Cardiac septum (tissue), 1 donor: Measurements from ENCODE around the gene AAK1. TPM values are rescaled to one million over a fixed set of nuclear protein-coding genes. Genes with fewer than 3 reads are reported as not detected.
"Not testable (repeated sequence)": the region's sequence is repeated elsewhere in the genome, so short reads cannot be mapped to it uniquely, and the experiment has no call there.

Source experiments
- DNase-seq: peaks from one replicate; pipeline ENCODE4 v3.0.0-alpha.2; 2020; ENCODE audit warnings: low spot score
- intact Hi-C: fragments of 100-400 bp; cut with DNase I; formaldehyde crosslinking; loops from one replicate; pipeline ENCODE4 v1.14.0; 2022
- total RNA-seq: library from RNA; stranded (reverse); fragmentation: NEBNext Ultra II Directional; extraction: Animal tissue kit (Norgen Biotek cat#: 25700); gene quantifications from one replicate; pipeline ENCODE4 v1.2.1, GENCODE V29; 2021
- donor health status: DM: no; HTN: no; CAD: no.

Gene AAK1
- total RNA-seq, 1 donor from 2014 or later, result 124 TPM

DNA sequence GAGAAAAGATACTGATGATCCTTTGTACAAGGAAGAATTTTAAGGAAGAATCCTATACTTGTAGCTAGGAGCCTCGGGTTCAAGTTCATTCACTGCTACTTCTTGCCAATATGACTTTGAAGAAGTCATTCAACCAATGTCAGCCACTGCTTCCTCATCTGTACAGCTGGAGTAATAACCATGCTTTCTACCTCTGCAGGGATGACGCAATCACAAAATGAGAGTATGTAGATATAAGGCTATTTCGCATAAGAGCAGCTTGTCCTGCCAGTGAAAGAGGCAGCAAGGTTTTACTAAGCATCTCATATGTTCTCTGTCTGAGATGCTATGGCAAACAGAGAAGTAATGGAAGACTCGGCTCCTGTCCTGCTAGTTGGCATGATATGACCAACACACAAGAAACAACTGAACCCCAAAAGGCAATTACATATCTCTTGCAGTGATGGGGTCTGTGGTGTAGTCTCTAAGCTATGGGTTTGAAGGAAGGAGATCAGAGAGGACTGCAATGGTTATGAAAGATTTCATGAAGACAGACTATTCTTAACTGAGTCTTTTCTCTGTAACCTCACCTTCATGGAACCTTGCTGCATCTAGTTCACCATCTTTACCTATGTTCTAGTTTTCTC, 9.2 kb downstream of the AAK1 start:
- intact Hi-C loops, result no loop called here
- no peak for DNase-seq

GRCh38 chr2:69631402-69631801, 12.1 kb downstream of the AAK1 start:
- no peak for DNase-seq
- intact Hi-C loops, result no loop called here

DNA sequence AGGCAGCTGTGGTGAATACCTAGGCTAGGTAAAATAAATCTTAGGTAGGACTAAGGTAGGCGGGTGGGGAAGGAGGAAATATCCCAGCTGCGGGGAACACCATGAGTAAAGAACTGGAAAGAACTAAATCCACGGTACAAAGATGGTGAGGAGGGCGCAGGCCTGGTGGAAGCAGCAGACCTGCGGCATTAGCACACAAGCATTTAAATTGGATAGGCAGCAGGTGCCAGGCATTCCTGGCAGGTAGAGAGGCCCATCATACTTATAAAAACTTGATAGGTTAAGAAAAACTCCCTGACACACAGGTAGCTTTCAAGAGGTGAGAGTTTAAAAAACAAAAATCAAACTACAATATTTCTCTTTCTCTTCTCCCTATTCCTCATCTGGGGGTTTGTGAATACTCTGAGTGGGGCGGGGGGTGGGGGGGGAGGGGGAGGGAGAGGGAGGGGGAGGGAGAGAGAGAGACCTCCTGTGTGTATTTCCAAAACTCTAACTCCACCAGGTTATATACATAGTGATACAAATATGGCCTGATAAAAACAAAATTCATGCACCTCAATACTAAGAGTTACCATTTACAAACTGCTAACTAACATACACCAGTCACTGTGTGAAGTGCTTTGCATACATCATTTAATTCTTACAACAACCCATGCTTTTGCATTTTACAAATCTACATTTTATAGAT, 13.5 kb downstream of the AAK1 start:
- intact Hi-C loops, result no loop called here
- no peak for DNase-seq

DNA sequence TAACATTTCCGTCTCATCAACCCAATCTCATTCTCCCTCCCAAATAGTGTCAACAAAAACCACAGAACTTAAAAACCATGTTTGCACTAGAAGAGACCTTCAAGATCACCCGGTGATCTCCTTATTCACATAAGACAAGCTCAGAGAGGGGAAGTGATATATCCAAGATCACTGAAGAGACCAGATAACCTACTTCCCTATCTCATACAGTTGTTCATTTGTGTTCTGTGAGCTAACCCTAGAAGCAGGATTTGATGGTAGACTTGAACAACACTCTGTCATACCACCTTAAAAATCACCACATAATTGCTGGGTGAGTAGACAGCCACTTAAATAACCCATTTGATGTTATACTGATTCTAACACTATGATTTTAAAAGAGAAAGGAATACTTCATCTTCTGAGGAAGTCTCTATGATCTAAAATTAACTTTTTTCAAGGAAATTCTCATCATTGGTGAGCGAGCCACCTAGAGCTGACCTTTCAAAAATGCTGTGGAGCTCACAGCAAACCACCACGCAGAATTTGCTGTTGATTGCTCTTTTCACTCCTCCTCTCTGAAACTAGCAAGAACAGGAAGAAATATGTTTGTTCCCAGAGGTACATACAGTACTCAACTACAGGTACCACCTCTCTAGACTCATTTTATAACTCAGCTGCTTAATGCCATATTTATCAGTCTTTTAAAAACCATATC, 15.1 kb downstream of the AAK1 start:
- intact Hi-C loops, result no loop called here
- DNase-seq, result no peak

GRCh38 chr2:69625078-69625795, 18.3 kb downstream of the AAK1 start:
- no peak for DNase-seq
- intact Hi-C loops, result no loop called here

DNA sequence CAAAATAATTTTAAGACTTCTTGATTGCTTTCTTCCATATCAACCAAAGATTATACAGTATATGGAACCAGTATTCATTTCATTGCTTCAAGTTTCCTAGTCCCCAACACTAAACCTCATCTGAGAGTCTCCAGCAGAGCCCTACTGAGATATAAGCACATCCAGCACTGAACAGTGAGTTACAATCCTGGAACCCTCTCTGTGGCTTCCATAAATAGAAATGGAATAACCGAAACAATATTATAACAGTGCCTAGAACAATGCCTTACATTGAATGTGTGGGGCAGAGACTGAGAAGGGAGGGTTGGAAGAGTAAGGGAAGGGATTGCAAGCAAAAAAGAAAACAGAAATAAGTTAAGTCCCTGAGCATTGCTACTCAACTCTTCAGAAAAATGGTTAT, 18.9 kb downstream of the AAK1 start:
- intact Hi-C loops, result no loop called here

GRCh38 chr2:69624131-69624530, 19.4 kb downstream of the AAK1 start:
- intact Hi-C loops, result no loop called here
- DNase-seq, result no peak

More for the DNA sequence above, 18.9 kb downstream of the AAK1 start:
- DNase-seq, result no peak

DNA sequence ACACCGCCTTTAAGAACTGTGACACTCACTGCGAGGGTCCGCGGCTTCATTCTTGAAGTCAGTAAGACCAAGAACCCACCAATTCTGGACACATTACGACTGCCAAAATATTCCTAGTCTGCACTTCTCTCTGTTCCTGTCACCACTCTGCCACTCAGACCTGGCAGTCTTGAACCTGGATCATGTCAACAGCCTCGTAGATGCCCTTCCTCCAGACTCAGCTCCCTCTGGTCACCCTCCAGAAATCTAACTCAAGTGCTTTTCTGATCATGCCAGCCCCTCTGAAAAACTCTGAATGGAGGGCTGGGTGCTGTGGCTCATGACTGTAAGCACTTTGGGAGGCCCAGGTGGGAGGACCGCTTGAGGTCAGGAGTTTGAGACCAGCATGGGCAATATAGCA, 20.3 kb downstream of the AAK1 start:
- intact Hi-C loops, result no loop called here
- no peak for DNase-seq

DNA sequence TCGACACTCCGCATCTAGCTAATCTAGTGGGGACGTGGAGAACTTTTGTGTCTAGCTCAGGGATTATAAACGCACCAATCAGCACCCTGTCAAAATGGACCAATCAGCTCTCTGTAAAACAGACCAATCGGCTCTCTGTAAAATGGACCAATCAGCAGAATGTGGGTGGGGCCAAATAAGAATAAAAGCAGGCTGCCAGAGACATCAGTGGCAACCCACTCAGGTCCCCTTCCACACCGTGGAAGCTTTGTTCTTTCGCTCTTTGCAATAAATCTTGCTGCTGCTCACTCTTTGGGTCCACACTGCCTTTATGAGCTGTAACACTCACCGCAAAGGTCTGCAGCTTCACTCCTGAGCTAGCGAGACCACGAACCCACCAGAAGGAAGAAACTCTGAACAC, 20.7 kb downstream of the AAK1 start:
- intact Hi-C loops, result not testable (repeated sequence)

GRCh38 chr2:69622017-69622540, 21.5 kb downstream of the AAK1 start:
- intact Hi-C loops, DNase-seq: not testable (repeated sequence)

More for the DNA sequence above, 20.7 kb downstream of the AAK1 start:
- DNase-seq, result not testable (repeated sequence)

GRCh38 chr2:69621440-69621839, 22.1 kb downstream of the AAK1 start:
- intact Hi-C loops, result no loop called here
- DNase-seq, result no peak

DNA sequence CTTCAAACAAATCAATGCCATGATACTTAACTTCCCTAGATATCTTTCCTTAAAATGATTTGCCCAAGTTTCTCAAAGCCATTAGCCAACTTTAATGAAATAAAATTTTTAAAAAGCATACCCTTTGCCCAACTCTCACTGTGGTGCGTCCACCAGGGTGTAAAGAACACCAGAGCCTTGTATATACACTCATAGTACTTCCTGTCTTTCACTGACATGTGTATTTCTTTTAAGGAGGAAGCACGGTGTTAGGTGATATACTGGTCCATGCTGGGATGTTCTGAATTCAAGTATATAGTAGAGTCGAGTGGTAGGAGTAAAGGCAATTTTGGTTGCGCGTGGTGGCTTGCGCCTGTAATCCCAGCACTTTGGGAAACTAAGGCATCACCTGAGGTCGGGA, 22.7 kb downstream of the AAK1 start:
- DNase-seq, result no peak
- intact Hi-C loops, result no loop called here

DNA sequence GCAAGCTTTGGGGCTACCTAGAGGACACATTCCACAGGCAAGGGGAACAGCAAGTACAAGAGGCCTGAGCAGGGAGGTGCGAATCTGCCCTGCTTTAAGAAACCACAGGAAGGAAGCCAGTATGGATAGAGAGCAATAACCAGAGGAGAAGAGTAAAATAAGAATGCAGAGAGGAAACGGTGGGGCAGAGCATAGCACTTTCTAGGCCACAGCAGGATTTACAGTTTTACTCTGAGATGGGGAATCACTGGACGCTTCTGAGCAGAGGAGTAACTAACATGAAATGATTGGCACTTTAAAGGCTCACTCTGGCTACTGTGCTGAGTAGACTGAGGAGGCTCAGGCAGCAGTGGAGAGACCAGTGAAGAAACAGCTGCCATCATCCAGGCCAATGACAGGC, 23.8 kb downstream of the AAK1 start:
- intact Hi-C loops, result no loop called here
- no peak for DNase-seq

DNA sequence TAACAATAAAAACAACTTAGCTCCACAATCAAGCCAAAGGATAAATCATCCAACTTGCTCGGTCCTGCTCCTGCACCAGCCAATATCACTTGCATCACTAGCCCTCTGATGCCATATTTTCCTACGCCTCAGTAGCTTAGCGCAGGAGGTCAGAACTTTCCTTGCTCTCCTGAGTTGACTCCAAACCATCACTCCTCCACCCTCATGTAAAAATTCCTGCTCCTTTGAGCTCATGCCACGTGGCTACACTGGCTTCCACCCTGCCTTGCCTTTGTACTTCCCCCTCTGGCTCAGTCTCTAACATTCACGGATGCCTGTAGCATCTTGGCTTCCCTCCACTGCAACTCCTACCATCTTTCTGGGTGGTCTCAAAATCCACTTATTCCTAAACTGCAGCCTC, 25.2 kb downstream of the AAK1 start:
- intact Hi-C loops, result no loop called here
- DNase-seq, result no peak

GRCh38 chr2:69617744-69618143, 25.8 kb downstream of the AAK1 start:
- intact Hi-C loops, result no loop called here

GRCh38 chr2:69616755-69617154, 26.8 kb downstream of the AAK1 start:
- DNase-seq, result no peak
- intact Hi-C loops, result no loop called here

More at GRCh38 chr2:69617744-69618143, 25.8 kb downstream of the AAK1 start:
- DNase-seq, result no peak

- intact Hi-C loops, result no loop called here
- DNase-seq, result no peak
Observed at GRCh38 chr2:69615969-69616368, 27.6 kb downstream of the AAK1 start.

DNA sequence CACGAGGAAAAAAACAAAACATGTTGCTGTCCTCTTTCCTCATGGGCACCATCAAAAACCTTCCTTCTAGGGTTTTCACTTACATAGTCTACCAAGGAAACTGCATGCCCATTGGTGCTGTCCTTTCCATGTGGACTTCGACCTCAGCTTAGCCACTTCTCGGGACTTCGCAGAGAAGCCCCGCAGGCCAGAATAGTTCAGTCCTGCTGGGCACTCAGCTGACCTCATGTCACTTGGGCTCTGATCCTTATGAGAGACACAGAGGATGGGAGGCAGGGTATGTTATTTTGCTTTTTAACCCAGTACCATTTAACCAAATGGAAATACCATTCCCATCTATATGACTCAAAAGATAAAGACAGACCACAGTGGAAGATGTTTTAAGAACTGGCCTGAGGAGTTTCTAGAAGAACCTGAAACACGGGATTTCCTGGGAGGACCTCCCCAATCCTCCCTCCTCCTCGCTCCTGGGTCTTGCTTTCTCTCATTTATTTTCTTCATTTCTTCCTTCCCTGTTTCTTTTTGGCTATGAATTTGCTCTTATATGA, 28.4 kb downstream of the AAK1 start:
- intact Hi-C loops, result no loop called here
- no peak for DNase-seq

- intact Hi-C loops, result no loop called here
- no peak for DNase-seq
Observed at GRCh38 chr2:69612707-69613106, 30.8 kb downstream of the AAK1 start.

- intact Hi-C loops, result no loop called here
- DNase-seq, result no peak
Observed at GRCh38 chr2:69612200-69612599, 31.3 kb downstream of the AAK1 start.
